DMS79 treated with DMSO at 0.1 percent for 48 hours (cell line): ENCODE measurements around the gene BAIAP2L1.

Experiments used
- DNase-seq: peaks from one replicate; lab custom pipeline; 2025; lab: John Stamatoyannopoulos, UW

The BAIAP2L1 gene

GRCh38 chr7:98293746-98294145 lies 107.1 kb downstream of the BAIAP2L1 start:
- DNase-seq = no peak

GRCh38 chr7:98293265-98293664 lies 107.6 kb downstream of the BAIAP2L1 start:
- DNase-seq = no peak

GRCh38 chr7:98291717-98292116 lies 109.2 kb downstream of the BAIAP2L1 start:
- DNase-seq = no peak

GRCh38 chr7:98289333-98289875 lies 111.5 kb downstream of the BAIAP2L1 start:
- DNase-seq = no peak

- DNase-seq = no peak
These were observed 112.6 kb downstream of the BAIAP2L1 start for GRCh38 chr7:98288064-98288823.

GRCh38 chr7:98287486-98287959 lies 113.4 kb downstream of the BAIAP2L1 start:
- no peak for DNase-seq

GRCh38 chr7:98286701-98287485 lies 114.0 kb downstream of the BAIAP2L1 start:
- no peak for DNase-seq

- no peak for DNase-seq
These were observed 114.8 kb downstream of the BAIAP2L1 start for GRCh38 chr7:98286093-98286539.

GRCh38 chr7:98285157-98286092 lies 115.5 kb downstream of the BAIAP2L1 start:
- DNase-seq = no peak

- no peak for DNase-seq
These were observed 116.4 kb downstream of the BAIAP2L1 start for GRCh38 chr7:98284335-98285036.

- no peak for DNase-seq
These were observed 117.0 kb downstream of the BAIAP2L1 start for GRCh38 chr7:98283887-98284222.

GRCh38 chr7:98283127-98283886 lies 117.6 kb downstream of the BAIAP2L1 start:
- no peak for DNase-seq

GRCh38 chr7:98282703-98283102 lies 118.2 kb downstream of the BAIAP2L1 start:
- DNase-seq = peak; percentile 7

- no peak for DNase-seq
These were observed 118.9 kb downstream of the BAIAP2L1 start for GRCh38 chr7:98281757-98282606.

- DNase-seq = peak; percentile 84
These were observed 119.8 kb downstream of the BAIAP2L1 start, which contains the start of gene BRI3 for GRCh38 chr7:98280791-98281756. TSS of gene BRI3 (plus strand) at chr7:98281686. CDS start at chr7:98281796, 110 bp downstream.

GRCh38 chr7:98280296-98280695 lies 120.6 kb downstream of the BAIAP2L1 start:
- no peak for DNase-seq

- DNase-seq = no peak
These were observed 122.0 kb downstream of the BAIAP2L1 start for GRCh38 chr7:98278936-98279335.

- no peak for DNase-seq
These were observed 122.5 kb downstream of the BAIAP2L1 start for GRCh38 chr7:98278408-98278807.
